Measurements from ENCODE around the gene OR13C8. TPM values are rescaled to one million over a fixed set of nuclear protein-coding genes. Genes with fewer than 3 reads are reported as not detected.

OR13C8 gene
- total and polyA plus RNA-seq, 2 of the 8 experiments (the other 6 are each of a cell fraction or from before 2014, with no cell fraction given) = not detected

DNA sequence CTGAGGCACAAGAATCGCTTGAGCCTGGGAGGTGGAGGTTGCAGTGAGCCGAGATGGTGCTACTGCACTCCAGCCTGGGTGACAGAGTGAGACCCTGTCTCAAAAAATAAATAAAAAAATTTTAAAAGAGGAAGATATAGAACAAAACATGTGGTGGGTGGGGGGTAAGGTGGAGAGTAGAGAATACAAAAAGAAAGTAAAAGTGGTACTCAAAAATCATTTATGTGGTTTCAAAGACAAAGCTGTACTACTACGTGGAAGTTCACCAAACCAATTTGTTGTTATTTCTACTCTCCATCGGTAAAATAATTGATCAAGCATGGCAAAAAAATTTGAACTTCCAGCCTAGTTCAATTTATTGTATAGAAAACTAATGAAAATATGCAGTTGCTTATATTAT is 24.3 kb upstream of the OR13C8 start:
- no peaks in the 10 kb centered on the region for H3K4me1 ChIP-seq (replicated peaks in 1 of 4; ENCODE audit: control insufficient read depth in 3 of 4, insufficient read depth in 4 of 4, low read length in 3 of 4)
- no peak overlapping the region for H3K9ac ChIP-seq (replicated peaks in 1 of 4; ENCODE audit: extremely low read depth in 1 of 4, low read depth in 3 of 4, low read length in 3 of 4)
- H2BK20ac ChIP-seq (ENCODE audit: low read length) = no peak overlapping the region
- DNase-seq (ENCODE audit: low read depth in 1 of 2, low spot score in 2 of 2) (no peak), FAIRE-seq (no peak)
- no peak overlapping the region for H2BK120ac ChIP-seq (replicated peaks; ENCODE audit: low read depth, low read length)
- no peak overlapping the region for H3K4me2 ChIP-seq (ENCODE audit: insufficient read depth in 1 of 2, low read depth in 2 of 2, low read length in 2 of 2)
- ChIA-PET CTCF (ENCODE audit: partially characterized antibody) (interaction anchor here (1.5 kb wide), 1 partner anchor 18 kb away, joined by 3 read pairs; no protein-coding TSS in a partner anchor), POLR2A (ENCODE audit: partially characterized antibody) (no interaction called here)
- no peaks in the 10 kb centered on the region for H3K27me3 ChIP-seq (replicated peaks in 1 of 4; ENCODE audit: control insufficient read depth in 3 of 4, extremely low read depth in 1 of 4, insufficient read depth in 3 of 4, low read length in 3 of 4)
- H3K27ac ChIP-seq (ENCODE audit: low read depth, low read length) = no peak overlapping the region
- H2AK5ac ChIP-seq (ENCODE audit: low read depth, low read length) = no peak overlapping the region
- no peak overlapping the region for H2BK5ac ChIP-seq (ENCODE audit: low read depth, low read length)
- H3K36me3 ChIP-seq (ENCODE audit: control insufficient read depth in 2 of 4, insufficient read depth in 4 of 4, low read length in 3 of 4) = no peaks in the 10 kb centered on the region
- H2BK15ac ChIP-seq (ENCODE audit: low read length) = no peak overlapping the region
- no peak overlapping the region for H4K5ac ChIP-seq (ENCODE audit: insufficient read length, low read depth, low read length)
- H3K18ac ChIP-seq (ENCODE audit: extremely low read depth, low read length) = no peak overlapping the region
- H3K4ac ChIP-seq (replicated peaks; ENCODE audit: insufficient read length, low read depth, low read length) = no peak overlapping the region
- no peaks in the 10 kb centered on the region for H4K20me1 ChIP-seq (replicated peaks in 1 of 2; ENCODE audit: control insufficient read depth in 1 of 2, insufficient read depth in 2 of 2, low read length in 2 of 2)
- no peak overlapping the region for H2BK12ac ChIP-seq (ENCODE audit: low read depth, low read length)
- no peak overlapping the region for H2AFZ ChIP-seq (ENCODE audit: low read length)
- WGBS, 2 experiments (ENCODE audit: extremely low coverage in 1 of 2, insufficient coverage in 1 of 2, insufficient read length in 1 of 2, insufficient replicate concordance in 2 of 2, low coverage in 1 of 2, low lambda C conversion rate in 2 of 2, missing lambda C conversion rate in 1 of 2) = 91% methylated on average over 4 of the region's 4 CpGs; no CpG with 5 or more reads in 1 of the 2 experiments
- no peaks in the 10 kb centered on the region for H3K79me2 ChIP-seq (ENCODE audit: control insufficient read depth in 1 of 2, insufficient read depth in 2 of 2, low read length in 2 of 2)
- H3K56ac ChIP-seq (replicated peaks; ENCODE audit: insufficient read length, low read depth, low read length) = no peak overlapping the region
- H3K79me1 ChIP-seq (ENCODE audit: low read depth, low read length) = no peaks in the 10 kb centered on the region
- H3K14ac ChIP-seq (ENCODE audit: insufficient read length) = no peak overlapping the region
- H3K23ac ChIP-seq (ENCODE audit: insufficient read length) = no peak overlapping the region
- H3K9me3 ChIP-seq (ENCODE audit: insufficient read depth in 2 of 2, low read depth in 1 of 2, low read length in 1 of 2) = no peaks in the 10 kb centered on the region
- H3K4me3 ChIP-seq (ENCODE audit: extremely low read depth in 1 of 4, insufficient read depth in 2 of 4, low read depth in 3 of 4, low read length in 4 of 4) = no peak overlapping the region
- no peak overlapping the region for H4K8ac ChIP-seq (ENCODE audit: extremely low read depth, insufficient read depth, low read length)
- no peaks in the 10 kb centered on the region for H3K23me2 ChIP-seq (ENCODE audit: low read depth, low read length)
- H4K91ac ChIP-seq (replicated peaks; ENCODE audit: insufficient read length, low read length) = no peak overlapping the region
- no peak for TF ChIP-seq ZNF274 (IDR thresholded peaks at IDR 0.05; ENCODE audit: borderline replicate concordance, extremely low read depth, low read length)
- no peak for TF ChIP-seq SIRT6 (IDR thresholded peaks at IDR 0.05; ENCODE audit: low read length)
- TF ChIP-seq CBX8 (IDR thresholded peaks at IDR 0.05; ENCODE audit: borderline replicate concordance, low read depth, low read length) = no peak
- no peak for TF ChIP-seq TAF7 (optimal IDR thresholded peaks at IDR 0.05; ENCODE audit: borderline replicate concordance, low read depth, low read length)
- TF ChIP-seq RAD21 (IDR thresholded peaks at IDR 0.05 in 1 of 2, conservative IDR thresholded peaks at IDR 0.05 in 1 of 2; ENCODE audit: low read depth in 2 of 2, low read length in 2 of 2) = no peak
- TF ChIP-seq, protein P1, sequence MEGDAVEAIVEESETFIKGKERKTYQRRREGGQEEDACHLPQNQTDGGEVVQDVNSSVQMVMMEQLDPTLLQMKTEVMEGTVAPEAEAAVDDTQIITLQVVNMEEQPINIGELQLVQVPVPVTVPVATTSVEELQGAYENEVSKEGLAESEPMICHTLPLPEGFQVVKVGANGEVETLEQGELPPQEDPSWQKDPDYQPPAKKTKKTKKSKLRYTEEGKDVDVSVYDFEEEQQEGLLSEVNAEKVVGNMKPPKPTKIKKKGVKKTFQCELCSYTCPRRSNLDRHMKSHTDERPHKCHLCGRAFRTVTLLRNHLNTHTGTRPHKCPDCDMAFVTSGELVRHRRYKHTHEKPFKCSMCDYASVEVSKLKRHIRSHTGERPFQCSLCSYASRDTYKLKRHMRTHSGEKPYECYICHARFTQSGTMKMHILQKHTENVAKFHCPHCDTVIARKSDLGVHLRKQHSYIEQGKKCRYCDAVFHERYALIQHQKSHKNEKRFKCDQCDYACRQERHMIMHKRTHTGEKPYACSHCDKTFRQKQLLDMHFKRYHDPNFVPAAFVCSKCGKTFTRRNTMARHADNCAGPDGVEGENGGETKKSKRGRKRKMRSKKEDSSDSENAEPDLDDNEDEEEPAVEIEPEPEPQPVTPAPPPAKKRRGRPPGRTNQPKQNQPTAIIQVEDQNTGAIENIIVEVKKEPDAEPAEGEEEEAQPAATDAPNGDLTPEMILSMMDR (IDR thresholded peaks at IDR 0.05; ENCODE audit: control extremely low read depth in 1 of 3, insufficient read depth in 1 of 3, low read depth in 1 of 3, low read length in 3 of 3) = no peak
- no peak for TF ChIP-seq RXRA (IDR thresholded peaks at IDR 0.05; ENCODE audit: insufficient read depth, low read depth, low read length)
- no peak for TF ChIP-seq CHD1 (IDR thresholded peaks at IDR 0.05; ENCODE audit: low read depth, low read length)
- no peak for TF ChIP-seq SP1 (IDR thresholded peaks at IDR 0.05; ENCODE audit: low read depth, low read length)
- no peak for TF ChIP-seq JUND (IDR thresholded peaks at IDR 0.05; ENCODE audit: low read length)
- TF ChIP-seq POLR2A (IDR thresholded peaks at IDR 0.05; ENCODE audit: control extremely low read depth in 1 of 2, low read depth in 2 of 2, low read length in 2 of 2) = no peak
